ENCODE measurements around the gene DAW1.
"Not testable (repeated sequence)": the region's sequence is repeated elsewhere in the genome, so short reads cannot be mapped to it uniquely, and the experiment has no call there.

DAW1 gene

DNA sequence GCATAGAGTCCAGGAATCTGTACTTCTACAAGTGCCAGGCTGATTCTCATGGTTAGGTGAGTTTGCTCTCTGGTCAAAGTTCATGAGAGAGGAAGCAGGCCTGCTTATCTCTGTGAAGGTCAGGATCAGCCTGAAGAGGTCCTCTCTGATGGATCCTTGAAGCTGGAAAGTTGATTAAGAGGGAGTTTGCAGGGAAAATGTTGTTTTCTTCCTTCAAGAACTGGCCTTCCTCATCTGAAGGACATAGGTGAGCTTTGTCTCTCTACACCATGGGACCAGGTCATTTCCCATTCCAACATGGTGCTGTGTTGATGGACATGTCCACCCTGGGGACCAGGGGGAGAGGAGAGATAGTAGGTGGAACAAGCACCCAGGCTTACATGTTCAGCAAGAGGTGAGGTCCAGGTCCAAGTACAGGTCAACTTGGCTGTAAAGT is 42.9 kb upstream of the DAW1 start:
- Histone ChIP-seq H3K4me3 (no peak overlapping the region), H3K27ac (no peak overlapping the region)
- TF ChIP-seq, protein P1, sequence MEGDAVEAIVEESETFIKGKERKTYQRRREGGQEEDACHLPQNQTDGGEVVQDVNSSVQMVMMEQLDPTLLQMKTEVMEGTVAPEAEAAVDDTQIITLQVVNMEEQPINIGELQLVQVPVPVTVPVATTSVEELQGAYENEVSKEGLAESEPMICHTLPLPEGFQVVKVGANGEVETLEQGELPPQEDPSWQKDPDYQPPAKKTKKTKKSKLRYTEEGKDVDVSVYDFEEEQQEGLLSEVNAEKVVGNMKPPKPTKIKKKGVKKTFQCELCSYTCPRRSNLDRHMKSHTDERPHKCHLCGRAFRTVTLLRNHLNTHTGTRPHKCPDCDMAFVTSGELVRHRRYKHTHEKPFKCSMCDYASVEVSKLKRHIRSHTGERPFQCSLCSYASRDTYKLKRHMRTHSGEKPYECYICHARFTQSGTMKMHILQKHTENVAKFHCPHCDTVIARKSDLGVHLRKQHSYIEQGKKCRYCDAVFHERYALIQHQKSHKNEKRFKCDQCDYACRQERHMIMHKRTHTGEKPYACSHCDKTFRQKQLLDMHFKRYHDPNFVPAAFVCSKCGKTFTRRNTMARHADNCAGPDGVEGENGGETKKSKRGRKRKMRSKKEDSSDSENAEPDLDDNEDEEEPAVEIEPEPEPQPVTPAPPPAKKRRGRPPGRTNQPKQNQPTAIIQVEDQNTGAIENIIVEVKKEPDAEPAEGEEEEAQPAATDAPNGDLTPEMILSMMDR (IDR thresholded peaks at IDR 0.05), result no peak
- DNase-seq (ENCODE audit: low spot score), result no peak

DNA sequence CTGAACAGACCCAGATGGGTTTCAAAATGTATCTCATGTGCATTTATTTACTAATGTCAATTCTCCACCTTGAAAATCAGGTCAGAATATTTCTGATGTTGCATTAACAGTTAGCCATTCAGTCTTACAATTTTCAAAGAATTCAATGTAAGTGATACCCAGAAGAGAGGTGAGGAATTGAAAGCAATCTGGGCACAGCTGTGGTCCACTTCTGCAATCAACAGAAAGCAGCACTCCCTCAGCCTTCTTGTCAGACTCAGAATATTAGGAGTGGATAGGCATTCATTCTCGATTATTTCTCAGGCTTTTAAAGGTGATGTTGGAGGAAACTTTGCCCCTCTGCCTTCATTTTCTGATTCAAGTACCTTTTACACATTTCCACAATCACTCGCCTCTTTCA is 42.1 kb upstream of the DAW1 start:
- no peak for DNase-seq (ENCODE audit: low spot score)
- H3K4me3 ChIP-seq, result no peak overlapping the region
- no peak overlapping the region for H3K27ac ChIP-seq
- TF ChIP-seq, protein P1 (IDR thresholded peaks at IDR 0.05), result no peak

DNA sequence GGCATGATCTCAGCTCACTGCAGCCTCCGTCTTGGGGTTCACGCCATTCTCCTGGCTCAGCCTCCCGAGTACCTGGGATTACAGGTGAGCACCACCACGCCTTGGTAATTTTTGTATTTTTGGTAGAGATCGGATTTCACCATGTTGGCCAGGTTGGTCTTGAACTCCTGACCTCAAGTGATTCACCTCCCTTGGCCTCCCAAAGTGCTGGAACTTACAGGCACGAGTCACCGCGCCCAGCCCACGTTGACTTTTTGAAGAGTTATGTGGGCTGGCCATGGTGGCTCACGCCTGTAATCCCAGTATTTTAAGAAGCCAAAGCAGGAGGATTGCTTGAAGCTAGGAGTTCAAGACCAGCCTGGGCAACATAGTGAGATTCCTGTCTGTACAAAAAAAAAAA is 37.0 kb upstream of the DAW1 start:
- DNase-seq (ENCODE audit: low spot score), result no peak
- no peak overlapping the region for H3K4me3 ChIP-seq

DNA sequence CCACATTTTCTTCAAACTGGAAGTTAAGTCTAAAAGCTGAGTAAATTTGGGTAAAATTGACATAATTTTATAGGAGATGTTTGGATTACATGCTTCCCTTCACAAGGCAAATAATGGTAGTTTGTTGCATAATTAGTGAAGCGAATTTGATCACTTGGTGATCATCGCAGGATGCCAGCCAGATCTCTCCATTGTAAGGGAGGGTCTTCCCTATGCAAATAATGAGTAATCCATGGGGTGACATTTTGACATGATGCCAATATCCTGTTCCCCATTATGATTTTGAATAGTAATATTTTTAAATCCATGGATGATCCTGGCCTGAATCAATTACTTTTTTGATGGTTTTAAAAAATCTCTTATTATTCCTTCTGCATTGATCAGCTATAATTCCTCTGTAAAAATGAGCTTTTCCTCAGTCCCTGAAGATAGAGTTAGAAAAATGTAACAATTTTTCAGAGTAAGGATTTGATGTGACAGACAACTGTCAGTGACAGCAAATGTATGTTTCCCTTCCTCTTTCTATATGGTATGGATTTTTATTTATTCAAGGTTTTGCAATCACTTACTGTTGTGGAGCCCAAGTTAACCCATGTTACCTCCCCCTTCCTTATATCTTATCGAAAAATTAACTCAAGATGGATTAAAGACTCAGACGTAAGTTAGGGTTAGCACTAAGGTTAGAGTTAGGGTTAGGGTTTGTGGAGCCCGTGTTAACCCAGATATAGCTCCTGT is 36.3 kb upstream of the DAW1 start:
- H3K4me3 ChIP-seq, result no peak overlapping the region
- no peak for DNase-seq (ENCODE audit: low spot score)
- TF ChIP-seq, protein P1 (IDR thresholded peaks at IDR 0.05), result no peak
- H3K27ac ChIP-seq, result no peak overlapping the region

More for the DNA sequence above, 37.0 kb upstream of the DAW1 start:
- no peak overlapping the region for H3K27ac ChIP-seq
- TF ChIP-seq, protein P1 (IDR thresholded peaks at IDR 0.05), result no peak

DNA sequence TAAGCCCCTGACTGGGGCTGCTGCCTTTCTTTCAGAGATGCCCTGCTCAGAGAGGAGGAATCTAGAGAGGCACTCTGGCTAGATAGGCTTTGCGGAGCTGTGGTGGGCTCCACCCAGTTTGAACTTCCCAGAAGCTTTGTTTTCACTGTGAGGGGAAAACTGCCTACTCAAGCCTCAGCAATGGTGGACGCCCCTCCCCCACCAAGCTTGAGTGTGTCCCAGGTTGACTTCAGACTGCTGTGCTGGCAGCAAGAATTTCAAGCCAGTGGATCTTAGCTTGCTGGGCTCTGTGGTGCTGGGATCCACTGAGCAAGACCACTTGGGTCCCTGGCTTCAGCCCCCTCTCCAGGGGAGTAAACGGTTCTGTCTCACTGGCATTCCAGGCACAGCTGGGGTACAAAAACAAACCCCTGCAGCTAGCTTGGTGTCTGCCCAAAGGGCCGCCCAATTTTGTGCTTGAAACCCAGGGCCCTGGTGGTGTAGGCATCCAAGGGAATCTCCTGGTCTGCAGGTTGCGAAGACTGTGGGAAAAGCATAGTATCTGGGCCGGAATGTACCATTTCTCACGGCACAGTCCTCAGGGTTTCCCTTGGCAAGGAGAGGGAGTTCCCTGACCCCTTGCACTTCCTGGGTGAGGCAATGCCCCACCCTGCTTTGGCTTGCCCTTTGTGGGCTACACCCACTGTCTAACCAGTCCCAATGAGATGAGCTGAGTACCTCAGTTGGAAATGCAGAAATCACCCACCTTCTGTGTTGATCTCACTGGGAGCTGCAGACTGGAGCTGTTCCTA is 31.9 kb upstream of the DAW1 start:
- H3K4me3 ChIP-seq; H3K27ac ChIP-seq; DNase-seq (ENCODE audit: low spot score): not testable (repeated sequence)

DNA sequence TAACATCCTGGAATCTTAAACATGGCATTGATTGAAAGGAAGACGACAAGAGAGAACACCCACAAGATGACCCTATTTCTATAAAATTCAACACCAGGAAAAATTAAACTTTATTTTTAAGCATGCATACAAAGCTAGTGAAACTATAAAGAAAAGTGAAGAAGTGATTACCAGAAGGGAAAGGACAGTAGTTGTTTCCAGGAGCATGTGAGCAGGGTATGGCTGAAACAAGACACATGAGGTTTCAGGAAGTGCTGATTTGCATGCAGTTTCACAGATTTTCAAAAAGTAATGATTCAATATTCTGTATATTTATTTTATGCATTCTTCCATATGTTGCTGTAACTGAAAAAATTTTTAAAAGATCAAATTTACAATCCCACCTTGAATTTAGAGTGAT is 24.6 kb upstream of the DAW1 start:
- Histone ChIP-seq H3K4me3 (no peak overlapping the region), H3K27ac (no peak overlapping the region)
- TF ChIP-seq, protein P1 (IDR thresholded peaks at IDR 0.05), result no peak
- no peak for DNase-seq (ENCODE audit: low spot score)

DNA sequence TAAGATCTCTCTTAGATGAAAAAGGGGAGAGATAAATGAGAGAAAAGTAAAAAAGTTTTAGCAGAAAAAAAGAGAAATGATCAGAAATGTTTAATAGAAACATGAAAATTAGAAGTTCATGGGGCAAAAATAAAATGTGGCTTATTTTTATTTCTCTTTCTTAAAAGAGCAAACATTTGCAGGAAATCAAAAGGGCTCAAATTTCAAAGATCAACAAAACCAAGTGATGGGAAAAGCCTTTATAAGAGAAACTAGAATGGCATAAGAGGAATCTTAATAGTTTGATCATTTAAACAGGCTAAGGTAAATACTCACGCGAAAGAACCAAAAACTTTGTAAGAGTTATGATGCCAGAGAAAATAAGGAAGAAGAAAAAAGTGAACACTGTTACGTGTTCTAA is 23.3 kb upstream of the DAW1 start:
- TF ChIP-seq, protein P1 (IDR thresholded peaks at IDR 0.05), result no peak
- DNase-seq (ENCODE audit: low spot score), result no peak
- no peak overlapping the region for H3K4me3 ChIP-seq
- H3K27ac ChIP-seq, result no peak overlapping the region

All from coronary artery (tissue), 2 donors.